Parathyroid adenoma (tissue), 2 donors: ENCODE results near the gene LAYN.

Source experiments
- H2AFZ ChIP-seq: fragments of 300-600 bp; sonication (generic); one replicate; pipeline ENCODE4 v1.7.0; 2017; ENCODE audit warnings: antibody characterized with exemption, mild to moderate bottlenecking
- H3K27ac ChIP-seq: fragments of 300-600 bp; sonication (generic); one replicate; pipeline ENCODE4 v1.7.0; 2017
- H3K27me3 ChIP-seq: fragments of 300-600 bp; sonication (generic); one replicate; pipeline ENCODE4 v1.7.0; 2017; ENCODE audit warnings: low read length; ENCODE audit not compliant: control insufficient read depth, insufficient read depth
- H3K36me3 ChIP-seq: fragments of 300-600 bp; sonication (generic); one replicate; pipeline ENCODE4 v1.7.0; 2017; ENCODE audit warnings: low read length; ENCODE audit not compliant: control insufficient read depth, insufficient read depth
- H3K4me1 ChIP-seq: fragments of 300-600 bp; sonication (generic); one replicate; pipeline ENCODE4 v1.7.0; 2017; ENCODE audit warnings: control low read depth
- H3K4me2 ChIP-seq: fragments of 300-600 bp; sonication (generic); one replicate; pipeline ENCODE4 v1.7.0; 2017; ENCODE audit warnings: low read length
- H3K4me3 ChIP-seq: fragments of 300-600 bp; sonication (generic); one replicate; pipeline ENCODE4 v1.7.0; 2017; ENCODE audit warnings: low read depth, low read length
- H3K79me2 ChIP-seq: fragments of 300-600 bp; sonication (generic); one replicate; pipeline ENCODE4 v1.7.0; 2017; ENCODE audit warnings: control low read depth
- H3K9ac ChIP-seq: fragments of 300-600 bp; sonication (generic); one replicate; pipeline ENCODE4 v1.7.0; 2017; ENCODE audit warnings: mild to moderate bottlenecking
- H3K9me3 ChIP-seq: fragments of 300-600 bp; sonication (generic); one replicate; pipeline ENCODE4 v1.7.0; 2017; ENCODE audit warnings: low read length; ENCODE audit not compliant: control insufficient read depth
- TF ChIP-seq, protein P1 (sequence below): fragments of 300-600 bp; sonication (generic); IDR thresholded peaks from one replicate; pipeline ENCODE4 v1.7.0; 2017; ENCODE audit warnings: antibody characterized with exemption, mild to moderate bottlenecking
- donor health status: primary hyperparathyroidism.

LAYN gene

DNA sequence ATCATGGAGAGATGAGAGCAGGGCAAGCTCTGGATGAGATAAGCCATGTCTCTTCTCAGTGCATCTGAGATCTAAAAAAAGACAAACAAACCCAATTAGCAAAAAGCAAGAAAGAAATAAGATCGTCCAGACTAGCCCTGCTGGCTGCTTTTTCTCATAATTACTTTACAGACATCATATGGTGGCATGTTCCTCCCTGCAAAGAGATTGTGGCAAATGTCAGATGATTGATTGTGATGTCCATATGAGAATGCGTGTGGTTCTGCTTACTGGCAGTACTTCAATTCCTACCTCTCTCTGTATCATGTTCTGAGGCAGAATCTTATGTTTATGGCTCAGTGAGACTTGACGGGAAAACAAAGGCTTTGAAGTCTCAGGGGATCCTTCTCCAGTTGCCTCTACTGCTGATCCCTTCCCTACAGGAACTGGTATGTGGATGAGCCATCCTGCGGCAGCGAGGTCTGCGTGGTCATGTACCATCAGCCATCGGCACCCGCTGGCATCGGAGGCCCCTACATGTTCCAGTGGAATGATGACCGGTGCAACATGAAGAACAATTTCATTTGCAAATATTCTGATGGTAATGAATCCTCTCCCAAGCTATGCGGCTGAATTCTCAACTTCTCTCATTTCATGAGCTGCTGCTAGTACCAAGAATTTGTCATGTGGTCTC, 8.8 kb downstream of the LAYN start:
- Histone ChIP-seq H3K36me3 (no peaks in the 10 kb centered on the region), H3K4me2 (no peak overlapping the region), H3K4me1 (no peaks in the 10 kb centered on the region), H3K9me3 (no peaks in the 10 kb centered on the region), H3K4me3 (no peak overlapping the region), H2AFZ (no peak overlapping the region), H3K9ac (no peak overlapping the region), H3K27me3 (no peaks in the 10 kb centered on the region), H3K79me2 (no peaks in the 10 kb centered on the region), H3K27ac (no peak overlapping the region)
- TF ChIP-seq, protein P1, sequence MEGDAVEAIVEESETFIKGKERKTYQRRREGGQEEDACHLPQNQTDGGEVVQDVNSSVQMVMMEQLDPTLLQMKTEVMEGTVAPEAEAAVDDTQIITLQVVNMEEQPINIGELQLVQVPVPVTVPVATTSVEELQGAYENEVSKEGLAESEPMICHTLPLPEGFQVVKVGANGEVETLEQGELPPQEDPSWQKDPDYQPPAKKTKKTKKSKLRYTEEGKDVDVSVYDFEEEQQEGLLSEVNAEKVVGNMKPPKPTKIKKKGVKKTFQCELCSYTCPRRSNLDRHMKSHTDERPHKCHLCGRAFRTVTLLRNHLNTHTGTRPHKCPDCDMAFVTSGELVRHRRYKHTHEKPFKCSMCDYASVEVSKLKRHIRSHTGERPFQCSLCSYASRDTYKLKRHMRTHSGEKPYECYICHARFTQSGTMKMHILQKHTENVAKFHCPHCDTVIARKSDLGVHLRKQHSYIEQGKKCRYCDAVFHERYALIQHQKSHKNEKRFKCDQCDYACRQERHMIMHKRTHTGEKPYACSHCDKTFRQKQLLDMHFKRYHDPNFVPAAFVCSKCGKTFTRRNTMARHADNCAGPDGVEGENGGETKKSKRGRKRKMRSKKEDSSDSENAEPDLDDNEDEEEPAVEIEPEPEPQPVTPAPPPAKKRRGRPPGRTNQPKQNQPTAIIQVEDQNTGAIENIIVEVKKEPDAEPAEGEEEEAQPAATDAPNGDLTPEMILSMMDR: no peak

DNA sequence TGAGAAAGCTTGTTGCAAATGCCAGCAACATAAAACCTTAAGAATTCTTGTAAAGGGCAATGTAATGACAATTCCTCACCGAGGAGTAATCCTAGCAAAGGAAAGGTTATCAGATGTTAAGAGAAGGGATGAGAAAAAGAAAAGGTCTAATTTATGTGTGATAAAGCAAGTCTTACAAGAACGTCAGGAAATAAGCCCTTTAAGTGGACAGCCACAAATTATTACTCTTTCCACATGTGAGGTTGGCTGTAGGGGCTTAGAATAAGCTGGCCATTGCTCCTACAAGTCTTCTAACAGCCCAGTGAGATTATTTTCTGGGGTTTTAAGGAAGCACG, 9.3 kb downstream of the LAYN start:
- no peaks in the 10 kb centered on the region for H3K4me1 ChIP-seq
- no peaks in the 10 kb centered on the region for H3K36me3 ChIP-seq
- no peak overlapping the region for H3K4me3 ChIP-seq
- H3K27ac ChIP-seq: no peak overlapping the region
- H3K9me3 ChIP-seq: no peaks in the 10 kb centered on the region
- H2AFZ ChIP-seq: no peak overlapping the region
- H3K4me2 ChIP-seq: no peak overlapping the region
- H3K9ac ChIP-seq: no peak overlapping the region
- TF ChIP-seq, protein P1: no peak
- no peaks in the 10 kb centered on the region for H3K27me3 ChIP-seq
- H3K79me2 ChIP-seq: no peaks in the 10 kb centered on the region

DNA sequence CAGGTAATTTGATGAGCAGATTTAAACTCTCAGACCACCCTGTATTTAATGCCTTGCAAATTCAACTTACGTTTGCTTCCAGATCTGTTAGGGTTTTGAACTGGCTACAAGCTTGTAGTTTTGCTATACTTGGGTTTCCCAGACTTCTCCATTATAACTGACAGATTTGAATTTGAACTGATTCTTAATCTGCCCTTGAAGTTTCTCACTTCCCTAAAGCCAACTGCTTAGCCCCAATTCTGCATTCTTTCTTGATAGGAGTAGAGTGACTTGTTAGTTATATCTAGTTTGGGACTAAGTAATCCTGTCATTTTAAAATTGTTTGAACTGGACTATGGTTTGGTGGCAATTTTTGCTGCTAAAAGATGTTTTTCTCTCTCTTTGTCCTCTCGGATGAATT, 9.7 kb downstream of the LAYN start:
- H3K79me2 ChIP-seq: no peaks in the 10 kb centered on the region
- no peaks in the 10 kb centered on the region for H3K4me1 ChIP-seq
- no peaks in the 10 kb centered on the region for H3K36me3 ChIP-seq
- no peaks in the 10 kb centered on the region for H3K27me3 ChIP-seq
- no peak overlapping the region for H3K4me2 ChIP-seq
- no peak overlapping the region for H3K27ac ChIP-seq
- no peak overlapping the region for H2AFZ ChIP-seq
- no peak overlapping the region for H3K4me3 ChIP-seq
- no peak overlapping the region for H3K9ac ChIP-seq
- TF ChIP-seq, protein P1: no peak
- no peaks in the 10 kb centered on the region for H3K9me3 ChIP-seq

DNA sequence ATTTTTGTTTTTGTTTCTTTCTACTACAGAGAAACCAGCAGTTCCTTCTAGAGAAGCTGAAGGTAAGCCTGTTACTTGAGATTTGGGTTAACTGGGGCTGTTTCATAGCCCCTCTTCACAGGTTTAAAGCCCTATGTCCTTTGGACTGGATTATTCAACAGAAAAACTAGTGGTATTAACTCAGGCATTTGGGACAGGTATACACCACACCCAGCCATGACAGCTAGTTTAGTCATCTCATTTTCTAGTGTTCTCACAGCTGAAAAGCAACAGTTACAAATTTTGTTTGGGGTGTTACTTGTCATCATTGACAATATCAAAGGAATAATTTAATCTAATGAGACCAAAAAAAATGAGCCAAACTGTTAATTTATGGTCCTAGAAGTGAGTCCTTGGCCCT, 14.0 kb downstream of the LAYN start:
- Histone ChIP-seq H3K4me1 (no peaks in the 10 kb centered on the region), H3K4me2 (no peak overlapping the region), H3K79me2 (no peaks in the 10 kb centered on the region), H2AFZ (no peak overlapping the region), H3K4me3 (no peak overlapping the region), H3K9me3 (no peaks in the 10 kb centered on the region), H3K27ac (no peak overlapping the region), H3K9ac (no peak overlapping the region), H3K36me3 (no peaks in the 10 kb centered on the region), H3K27me3 (no peaks in the 10 kb centered on the region)
- TF ChIP-seq, protein P1: no peak

DNA sequence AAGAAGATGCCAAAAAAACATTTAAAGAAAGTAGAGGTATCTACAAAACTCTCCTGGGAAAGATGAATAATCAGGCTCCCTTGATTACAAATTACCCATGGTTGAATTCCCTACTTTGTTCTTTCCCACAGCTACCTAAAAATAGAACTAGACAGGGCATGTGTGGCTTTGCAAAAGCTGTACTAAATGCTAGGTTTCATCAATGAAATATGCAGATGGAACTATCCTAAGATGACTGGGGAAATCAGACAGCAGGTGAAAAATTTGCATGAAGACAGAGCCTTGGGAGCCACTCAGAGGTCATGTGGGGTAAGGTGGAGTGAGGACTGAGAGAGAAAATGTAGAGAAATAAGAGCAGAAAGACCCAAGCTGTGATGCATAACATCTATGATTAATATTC, 14.7 kb downstream of the LAYN start:
- no peak overlapping the region for H3K9ac ChIP-seq
- no peak overlapping the region for H3K4me3 ChIP-seq
- H2AFZ ChIP-seq: no peak overlapping the region
- H3K36me3 ChIP-seq: no peaks in the 10 kb centered on the region
- H3K27me3 ChIP-seq: no peaks in the 10 kb centered on the region
- H3K4me1 ChIP-seq: no peaks in the 10 kb centered on the region
- no peaks in the 10 kb centered on the region for H3K9me3 ChIP-seq
- H3K27ac ChIP-seq: no peak overlapping the region
- no peaks in the 10 kb centered on the region for H3K79me2 ChIP-seq
- no peak overlapping the region for H3K4me2 ChIP-seq
- TF ChIP-seq, protein P1: no peak
